T-helper 1 cell (primary cell): ENCODE data around the gene POLR2J.
"Not testable (repeated sequence)": the region's sequence is repeated elsewhere in the genome, so short reads cannot be mapped to it uniquely, and the experiment has no call there.

Source experiments
- DNase-seq, 5 donors: peaks; one replicate each; pipeline ENCODE4 v3.0.0-alpha.2; 2012 to 2020
- total RNA-seq, 4 donors: gene quantifications; one replicate each; lab custom pipeline; 2026; lab: John Stamatoyannopoulos, UW

The POLR2J gene
- total RNA-seq: 9.1 to 15.9 (median 13.3) reads per million in 4 donors

GRCh38 chr7:102478314-102479208 is at the start of gene POLR2J:
Gene POLR2J, minus strand, starts transcription at chr7:102478922. Its CDS starts 62 bp downstream, at chr7:102478860.
- DNase-seq: peak; percentile 73 to 86 (median 81)

- DNase-seq: not testable (repeated sequence)
Observed at GRCh38 chr7:102527822-102528793, 49.4 kb upstream of the POLR2J start.

- not testable (repeated sequence) for DNase-seq
Observed at GRCh38 chr7:102527182-102527581, 48.5 kb upstream of the POLR2J start.

GRCh38 chr7:102524803-102525202 is 46.1 kb upstream of the POLR2J start:
- not testable (repeated sequence) for DNase-seq

GRCh38 chr7:102520797-102521196 is 42.1 kb upstream of the POLR2J start:
- not testable (repeated sequence) for DNase-seq

GRCh38 chr7:102517550-102518147 is 38.9 kb upstream of the POLR2J start, which contains the start of gene RASA4B:
Gene RASA4B, minus strand, starts transcription at chr7:102517777. Its CDS starts 67 bp downstream, at chr7:102517710.
- peak in 1 of 5 donors; percentile 25 for DNase-seq

- not testable (repeated sequence) for DNase-seq
Observed at GRCh38 chr7:102516951-102517350, 38.2 kb upstream of the POLR2J start.

GRCh38 chr7:102515889-102516288 is 37.2 kb upstream of the POLR2J start:
- DNase-seq: not testable (repeated sequence)

GRCh38 chr7:102514881-102515721 is 36.4 kb upstream of the POLR2J start:
- not testable (repeated sequence) for DNase-seq

- DNase-seq: peak in 1 of 5 donors; percentile 0
Observed at GRCh38 chr7:102512642-102513221, 34.0 kb upstream of the POLR2J start.

- not testable (repeated sequence) for DNase-seq
Observed at GRCh38 chr7:102511860-102512522, 33.3 kb upstream of the POLR2J start.

GRCh38 chr7:102510575-102510974 is 31.9 kb upstream of the POLR2J start:
- not testable (repeated sequence) for DNase-seq

- not testable (repeated sequence) for DNase-seq
Observed at GRCh38 chr7:102507410-102508088, 28.8 kb upstream of the POLR2J start.

GRCh38 chr7:102505298-102506185 is 26.8 kb upstream of the POLR2J start:
- DNase-seq: peak in 1 of 5 donors; percentile 7

- not testable (repeated sequence) for DNase-seq
Observed at GRCh38 chr7:102503141-102503540, 24.4 kb upstream of the POLR2J start.

- DNase-seq: not testable (repeated sequence)
Observed at GRCh38 chr7:102498321-102498720, 19.6 kb upstream of the POLR2J start.

GRCh38 chr7:102497308-102497707 is 18.6 kb upstream of the POLR2J start:
- not testable (repeated sequence) for DNase-seq

- not testable (repeated sequence) for DNase-seq
Observed at GRCh38 chr7:102496861-102497260, 18.1 kb upstream of the POLR2J start.
